CD4-positive, alpha-beta T cell treated with Interleukin-15 for 1 hour (primary cell): ENCODE data around the gene HLA-DQB1.
"Not testable (repeated sequence)": the region's sequence is repeated elsewhere in the genome, so short reads cannot be mapped to it uniquely, and the experiment has no call there.

Experiments
- DNase-seq: peaks from one replicate; pipeline ENCODE4 v3.0.0-alpha.2; 2020

HLA-DQB1 gene

GRCh38 chr6:32659856-32660595 is 6.4 kb downstream of the HLA-DQB1 start:
- DNase-seq: peak; percentile 41

GRCh38 chr6:32658268-32658897 is 8.1 kb downstream of the HLA-DQB1 start:
- DNase-seq: no peak

GRCh38 chr6:32657819-32658218 is 8.6 kb downstream of the HLA-DQB1 start:
- DNase-seq: not testable (repeated sequence)

- not testable (repeated sequence) for DNase-seq
These were observed 9.1 kb downstream of the HLA-DQB1 start for GRCh38 chr6:32657329-32657728.

- no peak for DNase-seq
These were observed 11.2 kb downstream of the HLA-DQB1 start for GRCh38 chr6:32655203-32655710.

GRCh38 chr6:32645047-32645703 is 21.3 kb downstream of the HLA-DQB1 start:
- DNase-seq: no peak

- DNase-seq: no peak
These were observed 22.6 kb downstream of the HLA-DQB1 start for GRCh38 chr6:32643904-32644303.

GRCh38 chr6:32642720-32643106 is 23.7 kb downstream of the HLA-DQB1 start:
- DNase-seq: no peak

- not testable (repeated sequence) for DNase-seq
These were observed 24.4 kb downstream of the HLA-DQB1 start for GRCh38 chr6:32641785-32642719.

- no peak for DNase-seq
These were observed 25.3 kb downstream of the HLA-DQB1 start for GRCh38 chr6:32641122-32641521.

- no peak for DNase-seq
These were observed 26.7 kb downstream of the HLA-DQB1 start for GRCh38 chr6:32639440-32640394.

GRCh38 chr6:32638532-32639219 is 27.8 kb downstream of the HLA-DQB1 start:
- peak; percentile 47 for DNase-seq

- DNase-seq: no peak
These were observed 28.6 kb downstream of the HLA-DQB1 start for GRCh38 chr6:32637883-32638282.

- peak; percentile 84 for DNase-seq
These were observed 29.1 kb downstream of the HLA-DQB1 start, which contains the start of gene HLA-DQA1 for GRCh38 chr6:32637219-32637880. HLA-DQA1 (plus strand) TSS chr6:32637406; CDS start chr6:32637459, 53 bp downstream.

- no peak for DNase-seq
These were observed 30.8 kb downstream of the HLA-DQB1 start for GRCh38 chr6:32635526-32636123.

GRCh38 chr6:32629793-32630192 is 36.7 kb downstream of the HLA-DQB1 start:
- DNase-seq: not testable (repeated sequence)

- peak; percentile 70 for DNase-seq
These were observed 38.6 kb downstream of the HLA-DQB1 start for GRCh38 chr6:32627831-32628230.

- no peak for DNase-seq
These were observed 39.2 kb downstream of the HLA-DQB1 start for GRCh38 chr6:32627249-32627648.

- DNase-seq: no peak
These were observed 41.3 kb downstream of the HLA-DQB1 start for GRCh38 chr6:32625137-32625536.

- DNase-seq: no peak
These were observed 41.9 kb downstream of the HLA-DQB1 start for GRCh38 chr6:32624565-32624964.
